Osteoblast (primary cell): Measurements from ENCODE around the gene SLC25A24. TPM values are rescaled to one million over a fixed set of nuclear protein-coding genes. Genes with fewer than 3 reads are reported as not detected.

ENCODE experiments used
- DNase-seq: peaks from one replicate; pipeline ENCODE4 v3.0.0; 2011; ENCODE audit warnings: low spot score, mixed read lengths; ENCODE audit not compliant: insufficient read length; ENCODE audit errors: missing footprints
- H2AFZ ChIP-seq: 2 replicates; pipeline ENCODE4 v1.6.0; 2011; ENCODE audit warnings: mild to moderate bottlenecking, low read length
- H3K27ac ChIP-seq: 2 replicates; pipeline ENCODE4 v1.5.1; 2011; ENCODE audit warnings: mild to moderate bottlenecking, low read depth, low read length, moderate library complexity
- H3K27me3 ChIP-seq: 2 replicates; pipeline ENCODE4 v1.6.0; 2012; ENCODE audit warnings: mild to moderate bottlenecking, control low read depth, inconsistent platforms, low read length, moderate library complexity; ENCODE audit not compliant: insufficient read depth
- H3K36me3 ChIP-seq: 2 replicates; pipeline ENCODE4 v1.5.1; 2011; ENCODE audit warnings: mild to moderate bottlenecking, low read length, control low read depth, moderate library complexity; ENCODE audit not compliant: insufficient read depth
- H3K4me1 ChIP-seq: 2 replicates; pipeline ENCODE4 v1.5.1; 2011; ENCODE audit warnings: mild to moderate bottlenecking, low read length, control low read depth, moderate library complexity; ENCODE audit not compliant: insufficient read depth
- H3K4me2 ChIP-seq: 2 replicates; pipeline ENCODE4 v1.6.0; 2011; ENCODE audit warnings: mild to moderate bottlenecking, low read length; ENCODE audit not compliant: insufficient read depth
- H3K4me3 ChIP-seq: fragments of 200-600 bp; sonication (generic); 3 replicates; pipeline ENCODE4 v1.5.1; 2012; ENCODE audit warnings: mild to moderate bottlenecking, low read length, inconsistent platforms; ENCODE audit not compliant: insufficient read depth
- H3K79me2 ChIP-seq: 2 replicates; pipeline ENCODE4 v1.6.0; 2012; ENCODE audit warnings: mild to moderate bottlenecking, low read length, control low read depth, inconsistent platforms; ENCODE audit not compliant: insufficient read depth
- H3K9me3 ChIP-seq: 2 replicates; pipeline ENCODE4 v1.5.1; 2011; ENCODE audit warnings: low read depth, low read length, control low read depth
- H4K20me1 ChIP-seq: 2 replicates; pipeline ENCODE4 v1.6.0; 2012; ENCODE audit warnings: mild to moderate bottlenecking, low read length, control low read depth; ENCODE audit not compliant: insufficient read depth
- total RNA-seq: library from RNA; depleted of rRNA; stranded (reverse); fragments of >200 nt; gene quantifications from 2 replicates; pipeline ENCODE4 v1.2.3, GENCODE V29; 2012
- TF ChIP-seq, protein P1 (sequence below): IDR thresholded peaks from 2 replicates; pipeline ENCODE4 v1.5.1; 2011; ENCODE audit warnings: mild to moderate bottlenecking, low read depth, low read length, moderate library complexity; ENCODE audit errors: extremely low read depth

Gene SLC25A24
- total RNA-seq, 1 donor: 42.3 TPM

- Histone ChIP-seq H3K79me2 (no peaks in the 10 kb centered on the region), H3K4me3 (no peak overlapping the region), H3K27me3 (no peaks in the 10 kb centered on the region), H2AFZ (no peak overlapping the region), H3K9me3 (no peaks in the 10 kb centered on the region), H3K4me2 (no peak overlapping the region), H3K27ac (no peak overlapping the region), H3K36me3 (no peaks in the 10 kb centered on the region), H3K4me1 (no peaks in the 10 kb centered on the region), H4K20me1 (no peaks in the 10 kb centered on the region)
- TF ChIP-seq, protein P1, sequence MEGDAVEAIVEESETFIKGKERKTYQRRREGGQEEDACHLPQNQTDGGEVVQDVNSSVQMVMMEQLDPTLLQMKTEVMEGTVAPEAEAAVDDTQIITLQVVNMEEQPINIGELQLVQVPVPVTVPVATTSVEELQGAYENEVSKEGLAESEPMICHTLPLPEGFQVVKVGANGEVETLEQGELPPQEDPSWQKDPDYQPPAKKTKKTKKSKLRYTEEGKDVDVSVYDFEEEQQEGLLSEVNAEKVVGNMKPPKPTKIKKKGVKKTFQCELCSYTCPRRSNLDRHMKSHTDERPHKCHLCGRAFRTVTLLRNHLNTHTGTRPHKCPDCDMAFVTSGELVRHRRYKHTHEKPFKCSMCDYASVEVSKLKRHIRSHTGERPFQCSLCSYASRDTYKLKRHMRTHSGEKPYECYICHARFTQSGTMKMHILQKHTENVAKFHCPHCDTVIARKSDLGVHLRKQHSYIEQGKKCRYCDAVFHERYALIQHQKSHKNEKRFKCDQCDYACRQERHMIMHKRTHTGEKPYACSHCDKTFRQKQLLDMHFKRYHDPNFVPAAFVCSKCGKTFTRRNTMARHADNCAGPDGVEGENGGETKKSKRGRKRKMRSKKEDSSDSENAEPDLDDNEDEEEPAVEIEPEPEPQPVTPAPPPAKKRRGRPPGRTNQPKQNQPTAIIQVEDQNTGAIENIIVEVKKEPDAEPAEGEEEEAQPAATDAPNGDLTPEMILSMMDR: no peak
- DNase-seq: peak; percentile 4
Observed at GRCh38 chr1:108113496-108113895, 86.6 kb downstream of the SLC25A24 start.

GRCh38 chr1:108109295-108109973, 90.7 kb downstream of the SLC25A24 start:
- Histone ChIP-seq H3K79me2 (no peaks in the 10 kb centered on the region), H4K20me1 (no peaks in the 10 kb centered on the region), H3K4me3 (no peak overlapping the region), H3K4me2 (no peak overlapping the region), H3K27me3 (no peaks in the 10 kb centered on the region), H3K4me1 (no peaks in the 10 kb centered on the region), H3K36me3 (no peaks in the 10 kb centered on the region), H3K27ac (no peak overlapping the region), H3K9me3 (no peaks in the 10 kb centered on the region), H2AFZ (no peak overlapping the region)
- no peak for DNase-seq
- TF ChIP-seq, protein P1: no peak

DNA sequence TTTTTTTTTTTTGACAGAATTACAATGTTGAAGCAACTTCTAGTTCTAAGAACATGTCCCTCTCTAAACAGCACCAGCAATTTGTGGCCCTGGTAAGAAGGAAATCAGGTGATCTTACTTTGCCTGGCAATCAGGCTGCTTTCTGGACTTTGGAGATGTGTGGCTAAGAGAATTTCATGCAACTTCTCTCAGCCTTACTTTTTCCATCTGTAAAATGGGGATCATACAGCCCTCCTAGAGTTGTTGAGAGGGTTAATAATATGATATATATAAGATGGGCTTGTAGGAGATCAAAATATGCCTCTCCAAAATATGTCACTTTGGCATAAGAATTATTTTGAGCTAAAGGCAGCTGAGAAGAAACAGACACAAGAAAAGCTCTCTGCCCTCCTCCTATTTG, 92.0 kb downstream of the SLC25A24 start:
- H2AFZ ChIP-seq: no peak overlapping the region
- no peaks in the 10 kb centered on the region for H3K9me3 ChIP-seq
- no peaks in the 10 kb centered on the region for H3K79me2 ChIP-seq
- DNase-seq: no peak
- H3K4me1 ChIP-seq: no peaks in the 10 kb centered on the region
- no peaks in the 10 kb centered on the region for H4K20me1 ChIP-seq
- H3K4me3 ChIP-seq: no peak overlapping the region
- TF ChIP-seq, protein P1: no peak
- no peaks in the 10 kb centered on the region for H3K27me3 ChIP-seq
- no peaks in the 10 kb centered on the region for H3K36me3 ChIP-seq
- H3K27ac ChIP-seq: no peak overlapping the region
- no peak overlapping the region for H3K4me2 ChIP-seq

GRCh38 chr1:108107658-108108057, 92.5 kb downstream of the SLC25A24 start:
- no peak overlapping the region for H3K4me2 ChIP-seq
- no peak overlapping the region for H2AFZ ChIP-seq
- H3K36me3 ChIP-seq: no peaks in the 10 kb centered on the region
- H4K20me1 ChIP-seq: no peaks in the 10 kb centered on the region
- H3K79me2 ChIP-seq: no peaks in the 10 kb centered on the region
- H3K4me1 ChIP-seq: no peaks in the 10 kb centered on the region
- DNase-seq: peak; percentile 81
- TF ChIP-seq, protein P1: no peak
- H3K4me3 ChIP-seq: no peak overlapping the region
- no peaks in the 10 kb centered on the region for H3K9me3 ChIP-seq
- H3K27ac ChIP-seq: no peak overlapping the region
- H3K27me3 ChIP-seq: no peaks in the 10 kb centered on the region
